DOHH2 (cell line): Measurements from ENCODE around the gene TNRC6C.

Experiments
- H3F3A ChIP-seq: fragments of 200-600 bp; sonication (generic), shearing (Covaris generic); 2 replicates; pipeline ENCODE4 v1.6.0; 2016; ENCODE audit warnings: antibody characterized with exemption, mild to moderate bottlenecking; ENCODE audit not compliant: control insufficient read depth, insufficient read depth
- H3K27ac ChIP-seq: fragments of 200-600 bp; sonication (generic); 2 replicates; pipeline ENCODE4 v1.5.1; 2014; ENCODE audit warnings: low read depth, mild to moderate bottlenecking, low read length, moderate library complexity
- H3K27me3 ChIP-seq: fragments of 200-600 bp; sonication (generic); 2 replicates; pipeline ENCODE4 v1.6.1; 2014; ENCODE audit warnings: mild to moderate bottlenecking, low read length, mixed read lengths; ENCODE audit not compliant: control insufficient read depth
- H3K36me3 ChIP-seq: fragments of 200-600 bp; sonication (generic); 2 replicates; pipeline ENCODE4 v1.6.1; 2014; ENCODE audit warnings: mild to moderate bottlenecking, low read length, moderate library complexity, mixed read lengths; ENCODE audit not compliant: control insufficient read depth
- H3K4me1 ChIP-seq: fragments of 200-600 bp; sonication (generic); 2 replicates; pipeline ENCODE4 v1.6.1; 2014; ENCODE audit warnings: mild to moderate bottlenecking, low read length, mixed read lengths; ENCODE audit not compliant: control insufficient read depth
- H3K4me2 ChIP-seq: fragments of 200-600 bp; sonication (generic); 2 replicates; pipeline ENCODE4 v1.6.0; 2014; ENCODE audit warnings: mild to moderate bottlenecking, low read length, moderate library complexity
- H3K4me3 ChIP-seq: fragments of 200-600 bp; sonication (generic); 2 replicates; pipeline ENCODE4 v1.5.1; 2014; ENCODE audit warnings: mild to moderate bottlenecking, low read length, mixed read lengths
- H3K79me2 ChIP-seq: fragments of 200-600 bp; sonication (generic); 2 replicates; pipeline ENCODE4 v1.6.1; 2014; ENCODE audit warnings: mild to moderate bottlenecking, low read length, mixed read lengths; ENCODE audit not compliant: control insufficient read depth
- H3K9me2 ChIP-seq: fragments of 200-600 bp; sonication (generic); replicated peaks from 2 replicates; pipeline ENCODE4 v1.6.1; 2014; ENCODE audit warnings: mild to moderate bottlenecking, low read length, mixed read lengths; ENCODE audit not compliant: control insufficient read depth
- H3K9me3 ChIP-seq: fragments of 200-600 bp; sonication (generic); 2 replicates; pipeline ENCODE4 v1.6.1; 2014; ENCODE audit warnings: antibody characterized with exemption, low read length, mixed read lengths; ENCODE audit not compliant: control insufficient read depth, insufficient read depth
- H4K20me1 ChIP-seq: fragments of 200-600 bp; sonication (generic); 2 replicates; pipeline ENCODE4 v1.6.0; 2014; ENCODE audit warnings: low read depth, mild to moderate bottlenecking, antibody characterized with exemption, low read length, moderate library complexity; ENCODE audit not compliant: control insufficient read depth, insufficient read depth
- CTCF ChIP-seq: fragments of 200-600 bp; sonication (generic); IDR thresholded peaks from one replicate; pipeline ENCODE4 v1.5.1; 2014; ENCODE audit warnings: antibody characterized with exemption, mild to moderate bottlenecking, low read depth, low read length; ENCODE audit not compliant: poor library complexity, severe bottlenecking
- EZH2phosphoT487 ChIP-seq: fragments of 200-600 bp; sonication (generic); IDR thresholded peaks from 2 replicates; pipeline ENCODE4 v1.6.1; 2017; ENCODE audit warnings: borderline replicate concordance, mild to moderate bottlenecking, antibody characterized with exemption, low read length, moderate library complexity, mixed read lengths

Gene TNRC6C

GRCh38 chr17:77961741-77962140, 3.2 kb downstream of the TNRC6C start:
- Histone ChIP-seq H3K4me2 (no peak overlapping the region), H3K27ac (no peak overlapping the region), H3K9me3 (no peaks in the 10 kb centered on the region), H4K20me1 (peaks cover 30% of the 10 kb centered on the region), H3K9me2 (no peaks in the 10 kb centered on the region), H3K4me1 (peaks cover 47% of the 10 kb centered on the region), H3F3A (0 out of 2 replicates have a peak, but pooled peaks cover 7% of the 10 kb centered on the region), H3K79me2 (peaks cover 75% of the 10 kb centered on the region), H3K4me3 (no peak overlapping the region), H3K27me3 (peaks cover 10% of the 10 kb centered on the region), H3K36me3 (no peaks in the 10 kb centered on the region)
- TF ChIP-seq CTCF (no peak), EZH2phosphoT487 (no peak)

GRCh38 chr17:77962348-77962747, 3.8 kb downstream of the TNRC6C start:
- Histone ChIP-seq H3K4me1 (peaks cover 41% of the 10 kb centered on the region), H3K79me2 (peaks cover 81% of the 10 kb centered on the region), H3F3A (0 out of 2 replicates have a peak, but pooled peaks cover 7% of the 10 kb centered on the region), H3K9me3 (no peaks in the 10 kb centered on the region), H3K27me3 (peaks cover 4% of the 10 kb centered on the region), H3K9me2 (no peaks in the 10 kb centered on the region), H3K4me3 (no peak overlapping the region), H3K4me2 (peak overlapping the region; percentile 9; the same call in 1 of the 2 replicates), H3K27ac (no peak overlapping the region), H4K20me1 (peaks cover 30% of the 10 kb centered on the region), H3K36me3 (no peaks in the 10 kb centered on the region)
- TF ChIP-seq EZH2phosphoT487 (no peak), CTCF (no peak)

- TF ChIP-seq CTCF (no peak), EZH2phosphoT487 (no peak)
- Histone ChIP-seq H3K27me3 (no peaks in the 10 kb centered on the region; the same call in 1 of the 2 replicates), H3K27ac (no peak overlapping the region), H3K4me1 (peaks cover 37% of the 10 kb centered on the region), H3K9me3 (no peaks in the 10 kb centered on the region), H3F3A (0 out of 2 replicates have a peak, but pooled peaks cover 7% of the 10 kb centered on the region), H3K4me2 (no peak overlapping the region), H3K36me3 (no peaks in the 10 kb centered on the region), H3K79me2 (peaks cover 90% of the 10 kb centered on the region), H4K20me1 (peaks cover 30% of the 10 kb centered on the region), H3K9me2 (no peaks in the 10 kb centered on the region), H3K4me3 (no peak overlapping the region)
These were observed 4.9 kb downstream of the TNRC6C start for GRCh38 chr17:77963441-77963840.
